WI38 (cell line): ENCODE measurements around the gene SASH1.
"Not testable (repeated sequence)": the region's sequence is repeated elsewhere in the genome, so short reads cannot be mapped to it uniquely, and the experiment has no call there.

Experiments used
- H3K4me3 ChIP-seq: 2 replicates; pipeline ENCODE4 v1.5.1; 2011; ENCODE audit warnings: low read depth, mild to moderate bottlenecking, control low read depth, low read length
- CTCF ChIP-seq: IDR thresholded peaks from 2 replicates; pipeline ENCODE4 v1.5.1; 2012; ENCODE audit warnings: low read depth, mild to moderate bottlenecking, control low read depth, low read length

The SASH1 gene

DNA sequence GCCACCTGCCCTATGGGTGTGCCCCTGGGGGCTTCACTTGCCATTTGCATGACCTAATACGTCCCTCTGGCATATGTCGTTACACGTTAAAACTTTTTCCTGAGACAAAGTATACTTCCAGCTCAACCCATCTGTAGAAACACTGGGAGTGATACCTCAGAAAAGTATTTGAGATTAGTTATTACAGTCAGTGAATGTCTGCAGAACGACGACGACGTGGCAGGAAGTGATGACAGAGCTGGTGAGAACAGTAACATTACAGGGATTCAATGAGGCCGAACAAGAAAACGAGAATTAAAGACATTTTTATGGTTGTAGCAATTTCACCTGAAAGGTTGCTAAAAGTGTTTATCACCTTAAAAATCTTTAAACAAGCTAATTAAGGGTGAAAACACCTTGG is 40.2 kb downstream of the SASH1 start:
- no peak for TF ChIP-seq CTCF

GRCh38 chr6:148383658-148384368 is 41.2 kb downstream of the SASH1 start:
- H3K4me3 ChIP-seq, result no peak overlapping the region
- no peak for TF ChIP-seq CTCF

More for the DNA sequence above, 40.2 kb downstream of the SASH1 start:
- no peak overlapping the region for H3K4me3 ChIP-seq

GRCh38 chr6:148385379-148385778 is 42.7 kb downstream of the SASH1 start:
- TF ChIP-seq CTCF, result no peak
- no peak overlapping the region for H3K4me3 ChIP-seq

- no peak for TF ChIP-seq CTCF
- no peak overlapping the region for H3K4me3 ChIP-seq
Measured at GRCh38 chr6:148388521-148388920, 45.9 kb downstream of the SASH1 start.

DNA sequence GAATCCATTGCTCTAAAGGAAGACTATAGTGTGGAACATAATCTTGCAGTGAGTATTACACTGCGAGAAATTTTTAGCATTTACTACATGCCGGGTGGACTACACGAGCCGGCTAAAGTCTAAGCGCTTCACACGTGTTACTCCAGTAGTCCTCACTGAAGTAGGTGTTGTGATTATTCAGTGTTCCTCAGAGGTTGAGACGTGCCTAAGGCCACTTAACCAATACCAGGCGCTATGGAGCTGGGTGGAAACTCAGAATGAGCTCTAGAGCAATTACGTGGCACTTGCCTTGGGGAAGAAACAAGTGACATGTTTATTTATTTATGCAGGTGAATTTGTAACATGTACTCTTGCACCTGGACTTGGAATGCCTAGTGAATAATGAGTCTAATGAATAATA is 46.4 kb downstream of the SASH1 start:
- no peak overlapping the region for H3K4me3 ChIP-seq
- no peak for TF ChIP-seq CTCF

DNA sequence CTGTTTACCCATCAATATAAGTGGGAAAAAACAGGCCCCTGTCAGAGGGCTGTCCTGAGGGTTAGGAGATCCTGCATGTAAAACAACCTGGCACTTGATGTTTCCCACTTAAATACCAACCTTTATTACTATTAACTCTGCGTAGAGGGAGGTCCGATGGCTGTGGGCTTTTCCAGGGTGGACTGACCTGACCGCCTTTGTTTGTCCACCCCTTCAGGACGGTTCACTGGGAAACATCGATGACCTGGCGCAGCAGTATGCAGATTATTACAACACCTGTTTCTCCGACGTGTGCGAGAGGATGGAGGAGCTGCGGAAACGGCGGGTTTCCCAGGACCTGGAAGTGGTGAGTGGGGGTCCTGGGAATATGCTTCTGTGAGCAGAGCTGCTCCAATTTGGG is 47.3 kb downstream of the SASH1 start:
- no peak overlapping the region for H3K4me3 ChIP-seq
- TF ChIP-seq CTCF, result no peak

- H3K4me3 ChIP-seq, result not testable (repeated sequence)
Measured at GRCh38 chr6:148392127-148392526, 49.5 kb downstream of the SASH1 start.

- H3K4me3 ChIP-seq, result no peak overlapping the region
- no peak for TF ChIP-seq CTCF
Measured at GRCh38 chr6:148392671-148393070, 50.0 kb downstream of the SASH1 start.
